NCI-H1092 (cell line): ENCODE measurements around the gene CPNE5.

ENCODE experiments used
- DNase-seq: peaks from one replicate; lab custom pipeline; 2025; lab: John Stamatoyannopoulos, UW

The CPNE5 gene

GRCh38 chr6:36745836-36746235 lies 93.4 kb downstream of the CPNE5 start:
- no peak for DNase-seq

- no peak for DNase-seq
These were observed 94.0 kb downstream of the CPNE5 start for GRCh38 chr6:36745283-36745682.

- DNase-seq, result no peak
These were observed 95.0 kb downstream of the CPNE5 start for GRCh38 chr6:36744304-36744673.

- no peak for DNase-seq
These were observed 95.5 kb downstream of the CPNE5 start for GRCh38 chr6:36743538-36744303.

GRCh38 chr6:36743032-36743431 lies 96.2 kb downstream of the CPNE5 start:
- no peak for DNase-seq

GRCh38 chr6:36742146-36742545 lies 97.1 kb downstream of the CPNE5 start:
- DNase-seq, result no peak

GRCh38 chr6:36740818-36741179 lies 98.4 kb downstream of the CPNE5 start:
- no peak for DNase-seq

- no peak for DNase-seq
These were observed 99.1 kb downstream of the CPNE5 start for GRCh38 chr6:36739947-36740817.

GRCh38 chr6:36738108-36738507 lies 101.1 kb downstream of the CPNE5 start:
- no peak for DNase-seq

GRCh38 chr6:36737043-36737785 lies 102.0 kb downstream of the CPNE5 start:
- no peak for DNase-seq

GRCh38 chr6:36735110-36736071 lies 103.9 kb downstream of the CPNE5 start:
- no peak for DNase-seq

GRCh38 chr6:36734486-36735060 lies 104.7 kb downstream of the CPNE5 start:
- DNase-seq, result no peak

- no peak for DNase-seq
These were observed 105.9 kb downstream of the CPNE5 start for GRCh38 chr6:36733300-36733699.

GRCh38 chr6:36731622-36732310 lies 107.5 kb downstream of the CPNE5 start:
- DNase-seq, result no peak

GRCh38 chr6:36730424-36731380 lies 108.5 kb downstream of the CPNE5 start:
- DNase-seq, result no peak

- no peak for DNase-seq
These were observed 110.1 kb downstream of the CPNE5 start for GRCh38 chr6:36729161-36729524.

GRCh38 chr6:36728289-36729160 lies 110.7 kb downstream of the CPNE5 start:
- DNase-seq, result no peak

GRCh38 chr6:36727505-36728021 lies 111.7 kb downstream of the CPNE5 start:
- DNase-seq, result no peak
